Upper lobe of left lung (tissue), 6 donors: Measurements from ENCODE around the gene SPTB. TPM values are rescaled to one million over a fixed set of nuclear protein-coding genes. Genes with fewer than 3 reads are reported as not detected.

ENCODE experiments used
- ATAC-seq, 2 donors: fragments of 200-7000 bp; cut with Tn5 transposase; one replicate each; pipeline ENCODE4 v1.9.1; 2022; ENCODE audit warnings: mild to moderate bottlenecking in 2 of 2, moderate library complexity in 2 of 2; ENCODE audit not compliant: low FRiP score in 2 of 2
- DNase-seq, 2 donors: peaks; one replicate each; pipeline ENCODE4 v3.0.0-alpha.2; 2019 to 2020
- H3K27ac ChIP-seq, 4 donors: fragments of 200-600 bp; sonication (generic); one replicate each; pipeline ENCODE4 v1.5.1; 2016 to 2019
- H3K27me3 ChIP-seq, 4 donors: fragments of 200-600 bp; sonication (generic); one replicate each; pipeline ENCODE4 v1.5.1; 2017 to 2019
- H3K36me3 ChIP-seq, 4 donors: fragments of 200-600 bp; sonication (generic); one replicate each; pipeline ENCODE4 v1.5.1; 2016 to 2019
- H3K4me1 ChIP-seq, 4 donors: fragments of 200-600 bp; sonication (generic); one replicate each; pipeline ENCODE4 v1.5.1; 2018 to 2019
- H3K4me3 ChIP-seq, 4 donors: fragments of 200-600 bp; sonication (generic); one replicate each; pipeline ENCODE4 v1.5.1; 2017 to 2019; ENCODE audit warnings: mild to moderate bottlenecking in 2 of 4, moderate library complexity in 1 of 4
- H3K9me3 ChIP-seq, 4 donors: fragments of 200-600 bp; sonication (generic); one replicate each; pipeline ENCODE4 v1.5.1; 2018 to 2019
- EP300 ChIP-seq, 4 donors: sonication (generic); formaldehyde crosslinking; IDR thresholded peaks; one replicate each; pipeline ENCODE4 v1.5.1; 2017; ENCODE audit warnings: antibody characterized with exemption in 4 of 4, control low read depth in 2 of 4
- POLR2A ChIP-seq, 4 donors: fragments of 450-650 bp; IDR thresholded peaks; one replicate each; pipeline ENCODE4 v1.5.1; 2016 to 2017; ENCODE audit warnings: antibody characterized with exemption in 4 of 4, mild to moderate bottlenecking in 2 of 4
- POLR2AphosphoS5 ChIP-seq, 2 donors: sonication (generic); formaldehyde crosslinking; IDR thresholded peaks; one replicate each; pipeline ENCODE4 v1.5.1; 2017; ENCODE audit warnings: antibody characterized with exemption in 2 of 2
- WGBS, 2 donors: methylation state at CpG; one replicate each; pipeline ENCODE4 v1.1.5; 2017 to 2018; 5-methylcytosine and 5-hydroxymethylcytosine counted together
- total RNA-seq, 6 donors: library from RNA; depleted of rRNA in 4 of 6; stranded (reverse); fragments of >200 nt in 4 of 6; gene quantifications; one replicate each; pipeline versions ENCODE4 v1.1.0 to v1.2.1, GENCODE V29; 2016 to 2021
- TF ChIP-seq, protein P1 (sequence below), 6 experiments: fragments of 450-650 bp in 4 of 6; fragments of 200-600 bp in 2 of 6; sonication (generic) in 2 of 6; IDR thresholded peaks; one replicate each; pipeline ENCODE4 v1.5.1; 2016 to 2019; ENCODE audit warnings: antibody characterized with exemption in 6 of 6
- donor health status: DM: no; HTN: no; CAD: no; lungs with moderate emphysema.
- donor health status: DM: no; HTN: yes; CAD: no; lungs with severe emphysema.

SPTB gene
- total RNA-seq, 6 donors from 2014 or later = 2.1 to 3.3 (median 2.7) TPM

DNA sequence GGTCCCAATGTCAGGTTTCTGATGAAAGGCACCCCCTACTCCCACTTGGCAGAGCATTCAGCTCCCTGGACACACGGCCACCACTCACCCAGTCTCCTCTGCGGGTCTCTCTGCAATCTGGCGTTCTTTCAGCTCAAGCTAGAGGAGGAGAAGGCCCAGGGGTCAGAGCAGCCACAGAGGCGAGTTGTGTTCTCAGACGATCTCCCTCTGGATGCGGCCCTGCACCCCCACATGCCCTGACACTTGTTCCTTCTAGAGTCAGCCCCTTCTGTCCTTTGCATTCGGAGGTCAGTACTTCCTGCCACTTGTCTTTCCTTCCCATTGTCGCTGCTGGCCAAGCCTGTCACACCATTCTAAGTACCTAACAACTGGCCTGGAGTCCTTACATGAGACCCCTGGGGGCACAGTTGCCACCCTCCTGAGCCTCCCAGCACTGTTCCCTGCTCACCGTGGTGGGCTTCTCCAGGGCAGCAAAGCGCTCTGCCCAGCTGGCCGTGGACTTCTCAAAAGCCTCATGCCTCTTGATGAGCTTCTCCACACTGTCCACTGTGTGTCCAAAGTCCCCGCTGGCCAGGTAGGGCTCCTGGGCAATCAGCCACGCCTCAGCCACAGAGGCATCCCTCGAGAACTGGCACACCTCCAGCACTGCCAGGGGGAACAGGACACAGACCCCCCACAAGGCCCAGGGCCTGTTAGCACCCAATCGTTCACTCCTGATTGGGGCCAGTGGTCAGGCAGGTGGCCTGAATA is 112.3 kb downstream of the SPTB start:
- H3K36me3 ChIP-seq = no peaks in the 10 kb centered on the region
- TF ChIP-seq POLR2A (IDR thresholded peaks at IDR 0.05) (no peak), EP300 (IDR thresholded peaks at IDR 0.05) (no peak), POLR2AphosphoS5 (IDR thresholded peaks at IDR 0.05) (no peak)
- TF ChIP-seq, protein P1, sequence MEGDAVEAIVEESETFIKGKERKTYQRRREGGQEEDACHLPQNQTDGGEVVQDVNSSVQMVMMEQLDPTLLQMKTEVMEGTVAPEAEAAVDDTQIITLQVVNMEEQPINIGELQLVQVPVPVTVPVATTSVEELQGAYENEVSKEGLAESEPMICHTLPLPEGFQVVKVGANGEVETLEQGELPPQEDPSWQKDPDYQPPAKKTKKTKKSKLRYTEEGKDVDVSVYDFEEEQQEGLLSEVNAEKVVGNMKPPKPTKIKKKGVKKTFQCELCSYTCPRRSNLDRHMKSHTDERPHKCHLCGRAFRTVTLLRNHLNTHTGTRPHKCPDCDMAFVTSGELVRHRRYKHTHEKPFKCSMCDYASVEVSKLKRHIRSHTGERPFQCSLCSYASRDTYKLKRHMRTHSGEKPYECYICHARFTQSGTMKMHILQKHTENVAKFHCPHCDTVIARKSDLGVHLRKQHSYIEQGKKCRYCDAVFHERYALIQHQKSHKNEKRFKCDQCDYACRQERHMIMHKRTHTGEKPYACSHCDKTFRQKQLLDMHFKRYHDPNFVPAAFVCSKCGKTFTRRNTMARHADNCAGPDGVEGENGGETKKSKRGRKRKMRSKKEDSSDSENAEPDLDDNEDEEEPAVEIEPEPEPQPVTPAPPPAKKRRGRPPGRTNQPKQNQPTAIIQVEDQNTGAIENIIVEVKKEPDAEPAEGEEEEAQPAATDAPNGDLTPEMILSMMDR (IDR thresholded peaks at IDR 0.05) = no peak
- no peaks in the 10 kb centered on the region for H3K9me3 ChIP-seq
- H3K27ac ChIP-seq = no peak overlapping the region
- 74 to 86% methylated on average over 11 to 15 of the region's 15 CpGs for WGBS, 2 donors
- no peaks in the 10 kb centered on the region for H3K27me3 ChIP-seq
- H3K4me3 ChIP-seq = no peak overlapping the region
- no peak for ATAC-seq
- no peak for DNase-seq
- peaks cover 2 to 19% (median 10%) of the 10 kb centered on the region in 4 donors for H3K4me1 ChIP-seq

DNA sequence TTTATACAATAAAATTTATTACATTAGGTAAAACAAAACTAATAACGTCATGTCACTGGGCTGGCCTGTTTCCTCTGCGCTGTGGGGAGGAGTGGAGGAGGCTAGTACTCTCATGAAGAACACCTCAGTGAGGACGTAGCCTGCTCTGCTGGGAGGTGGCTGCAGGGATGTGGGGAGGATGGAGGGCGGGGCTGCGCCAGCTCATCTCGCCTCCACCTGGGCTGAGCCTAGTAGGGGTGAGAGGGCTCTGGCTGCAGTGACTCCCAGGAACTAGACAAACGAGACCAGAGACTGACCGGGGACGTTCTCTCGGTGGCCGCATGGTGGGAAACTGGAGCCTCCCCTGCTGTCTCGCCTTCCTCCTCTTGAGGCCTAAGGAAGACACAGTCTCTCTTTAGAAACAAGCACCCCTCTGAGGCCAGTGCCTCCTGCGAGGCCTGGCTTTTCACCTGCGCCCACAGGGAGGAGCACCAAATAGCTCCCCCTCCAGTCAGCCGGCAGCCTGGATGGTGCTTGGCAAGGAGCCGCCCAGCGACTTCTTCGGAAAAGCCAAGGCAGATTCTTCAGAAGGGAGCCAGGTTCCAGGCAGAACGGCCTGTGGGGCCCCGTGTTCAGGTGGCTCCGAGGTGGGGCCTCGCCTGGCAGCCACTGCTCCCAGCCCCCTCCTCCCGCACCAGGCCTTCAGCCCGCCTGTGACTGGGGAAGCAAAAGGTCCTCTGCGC is 113.1 kb downstream of the SPTB start:
- no peaks in the 10 kb centered on the region for H3K36me3 ChIP-seq
- no peaks in the 10 kb centered on the region for H3K27me3 ChIP-seq
- no peak for ATAC-seq
- TF ChIP-seq EP300 (IDR thresholded peaks at IDR 0.05) (no peak), POLR2A (IDR thresholded peaks at IDR 0.05) (no peak), POLR2AphosphoS5 (IDR thresholded peaks at IDR 0.05) (no peak)
- TF ChIP-seq, protein P1 (IDR thresholded peaks at IDR 0.05) = no peak
- DNase-seq = peak in 1 of 2 donors; percentile 63
- H3K4me3 ChIP-seq = no peak overlapping the region
- WGBS, 2 donors = 82 to 88% methylated on average over 12 to 23 of the region's 25 CpGs
- H3K4me1 ChIP-seq = peaks cover 10 to 27% (median 17%) of the 10 kb centered on the region in 4 donors
- no peaks in the 10 kb centered on the region for H3K9me3 ChIP-seq
- no peak overlapping the region for H3K27ac ChIP-seq

DNA sequence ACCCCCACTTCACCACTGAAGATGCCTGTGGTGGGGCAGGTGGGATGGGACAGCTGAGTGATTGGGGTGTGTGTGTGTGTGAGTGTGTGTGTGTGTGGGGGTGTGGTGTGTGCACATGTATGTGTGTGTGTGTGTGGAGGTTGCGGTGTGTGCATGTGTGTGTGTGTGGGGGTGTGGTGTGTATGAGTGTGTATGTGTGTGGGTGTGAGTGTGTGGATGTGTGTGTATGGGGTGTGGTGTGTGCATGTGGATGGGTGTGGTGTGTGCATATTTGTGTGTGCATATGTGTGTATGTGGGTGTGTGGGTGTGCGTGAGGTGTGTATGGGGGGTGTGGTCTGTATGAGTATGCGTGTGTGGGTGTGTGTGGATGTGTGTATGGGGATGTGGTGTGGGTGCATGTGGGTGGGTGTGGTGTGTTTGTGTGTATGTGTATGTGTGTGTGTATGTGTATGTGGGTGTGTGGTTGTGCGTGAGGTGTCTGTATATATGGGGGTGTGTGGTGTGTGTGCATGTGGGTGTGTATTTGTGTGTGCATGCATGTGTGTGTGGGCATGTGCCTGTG is 113.9 kb downstream of the SPTB start:
- peak in 1 of 2 donors; percentile 1 for ATAC-seq
- no peak for DNase-seq
- H3K36me3 ChIP-seq = no peaks in the 10 kb centered on the region
- H3K4me3 ChIP-seq = no peak overlapping the region
- H3K27me3 ChIP-seq = no peaks in the 10 kb centered on the region
- no peak overlapping the region for H3K27ac ChIP-seq
- peaks cover 13 to 33% (median 18%) of the 10 kb centered on the region in 4 donors for H3K4me1 ChIP-seq
- TF ChIP-seq EP300 (IDR thresholded peaks at IDR 0.05) = no peak
- TF ChIP-seq POLR2AphosphoS5 (IDR thresholded peaks at IDR 0.05) = no peak
- TF ChIP-seq POLR2A (IDR thresholded peaks at IDR 0.05) = no peak
- TF ChIP-seq, protein P1 (IDR thresholded peaks at IDR 0.05) = no peak
- H3K9me3 ChIP-seq = no peaks in the 10 kb centered on the region
- WGBS, 2 donors = 95 to 96% methylated on average over 4 of the region's 4 CpGs

DNA sequence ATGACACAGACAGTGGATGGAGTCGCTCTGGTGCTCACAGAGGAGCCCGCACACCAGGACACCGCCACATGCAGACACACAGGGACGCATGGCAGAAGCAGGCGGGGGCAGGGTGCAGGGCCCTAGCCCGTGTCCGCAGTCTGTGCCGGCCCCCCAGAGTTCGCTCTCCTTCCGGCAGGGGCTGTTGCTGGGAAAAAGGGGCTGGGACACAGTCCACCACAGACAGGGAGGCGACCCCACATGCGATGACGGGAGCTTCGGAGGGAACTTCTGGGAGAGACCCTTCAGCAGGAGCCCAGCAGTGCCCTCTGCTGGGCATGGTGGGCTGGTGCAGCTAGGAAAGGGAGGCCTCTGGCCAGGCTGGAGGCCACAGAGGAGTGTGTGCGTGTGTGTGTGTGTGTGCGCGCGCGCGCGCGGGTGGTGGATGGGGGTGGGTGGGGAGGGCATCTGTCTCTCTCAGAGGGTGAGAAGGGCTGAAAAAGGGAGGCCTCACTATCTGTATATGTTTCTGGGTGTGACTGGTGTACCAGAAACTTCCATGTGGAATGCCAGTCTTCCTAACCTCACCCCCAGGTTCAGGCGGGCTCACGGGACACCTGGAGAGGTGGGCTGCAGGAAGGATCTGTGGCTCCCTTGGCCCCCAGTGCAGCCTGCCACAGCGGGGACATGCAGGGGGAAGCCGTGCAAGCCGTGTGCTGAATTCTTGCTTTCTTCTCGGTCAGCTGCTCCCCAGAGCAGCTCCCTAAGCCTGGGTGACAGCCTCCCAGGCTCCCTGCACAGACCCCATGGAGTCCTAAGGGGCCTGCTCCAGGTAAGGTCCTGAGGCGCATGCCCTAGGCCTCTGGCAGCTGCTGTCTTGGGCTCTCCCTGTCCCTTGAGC is 114.8 kb downstream of the SPTB start:
- DNase-seq (peak; percentile 68 to 88), ATAC-seq (peak; percentile 77 to 88)
- no peak for TF ChIP-seq POLR2A (IDR thresholded peaks at IDR 0.05)
- TF ChIP-seq, protein P1 (IDR thresholded peaks at IDR 0.05) = peak; percentile 90 to 93 (median 91)
- Histone ChIP-seq H3K9me3 (no peaks in the 10 kb centered on the region), H3K36me3 (no peaks in the 10 kb centered on the region), H3K27ac (no peak overlapping the region), H3K4me1 (peaks cover 13 to 33% (median 18%) of the 10 kb centered on the region in 4 donors), H3K4me3 (peak overlapping the region in 2 of 4 donors; percentile 16 to 35), H3K27me3 (no peaks in the 10 kb centered on the region)
- WGBS, 2 donors = 31 to 48% methylated on average over 15 to 29 of the region's 29 CpGs
